ENCODE data around the gene USP44.
A peak's percentile ranks its signal among the peaks of the same experiment; 100 is the strongest.
"Not testable (repeated sequence)": the region's sequence is repeated elsewhere in the genome, so short reads cannot be mapped to it uniquely, and the experiment has no call there.

Gene USP44

GRCh38 chr12:95551305-95551704, at the start of gene USP44:
TSS of gene USP44 (minus strand) at chr12:95551476. CDS start at chr12:95534256, 17,220 bp downstream.
- DNase-seq, result no peak

GRCh38 chr12:95600567-95600966, 49.3 kb upstream of the USP44 start:
- DNase-seq, result no peak

- no peak for DNase-seq
These were observed 48.6 kb upstream of the USP44 start for GRCh38 chr12:95599880-95600279.

GRCh38 chr12:95594136-95594535, 42.9 kb upstream of the USP44 start:
- no peak for DNase-seq

- peak; percentile 17 for DNase-seq
These were observed 42.1 kb upstream of the USP44 start for GRCh38 chr12:95593266-95593871.

GRCh38 chr12:95591731-95592130, 40.5 kb upstream of the USP44 start:
- no peak for DNase-seq

GRCh38 chr12:95590775-95591174, 39.5 kb upstream of the USP44 start:
- no peak for DNase-seq

GRCh38 chr12:95583933-95584332, 32.7 kb upstream of the USP44 start:
- DNase-seq, result no peak

GRCh38 chr12:95582230-95583058, 31.2 kb upstream of the USP44 start:
- peak; percentile 23 for DNase-seq

GRCh38 chr12:95577820-95578219, 26.5 kb upstream of the USP44 start:
- no peak for DNase-seq

GRCh38 chr12:95574799-95575452, 23.6 kb upstream of the USP44 start:
- DNase-seq, result peak; percentile 35

- DNase-seq, result no peak
These were observed 22.8 kb upstream of the USP44 start for GRCh38 chr12:95573951-95574576.

GRCh38 chr12:95571369-95571768, 20.1 kb upstream of the USP44 start:
- no peak for DNase-seq

GRCh38 chr12:95568045-95568444, 16.8 kb upstream of the USP44 start:
- not testable (repeated sequence) for DNase-seq

GRCh38 chr12:95557625-95558024, 6.3 kb upstream of the USP44 start:
- DNase-seq, result no peak

- no peak for DNase-seq
These were observed 3.3 kb upstream of the USP44 start for GRCh38 chr12:95554532-95555071.

- no peak for DNase-seq
These were observed 2.1 kb upstream of the USP44 start for GRCh38 chr12:95553197-95553943.

GRCh38 chr12:95551913-95552516, 739 bp upstream of the USP44 start:
- no peak for DNase-seq

- peak; percentile 8 for DNase-seq
These were observed 1.7 kb downstream of the USP44 start for GRCh38 chr12:95549392-95550084.

- DNase-seq, result no peak
These were observed 2.5 kb downstream of the USP44 start for GRCh38 chr12:95548539-95549391.
